HG03103 (cell line): ENCODE data around the gene MAB21L4.

Experiments
- ATAC-seq: cut with Tn5 transposase; IDR thresholded peaks from one replicate; pipeline ENCODE4 v1.9.1; 2021; ENCODE audit warnings: low read depth; ENCODE audit not compliant: unreplicated experiment

The MAB21L4 gene

DNA sequence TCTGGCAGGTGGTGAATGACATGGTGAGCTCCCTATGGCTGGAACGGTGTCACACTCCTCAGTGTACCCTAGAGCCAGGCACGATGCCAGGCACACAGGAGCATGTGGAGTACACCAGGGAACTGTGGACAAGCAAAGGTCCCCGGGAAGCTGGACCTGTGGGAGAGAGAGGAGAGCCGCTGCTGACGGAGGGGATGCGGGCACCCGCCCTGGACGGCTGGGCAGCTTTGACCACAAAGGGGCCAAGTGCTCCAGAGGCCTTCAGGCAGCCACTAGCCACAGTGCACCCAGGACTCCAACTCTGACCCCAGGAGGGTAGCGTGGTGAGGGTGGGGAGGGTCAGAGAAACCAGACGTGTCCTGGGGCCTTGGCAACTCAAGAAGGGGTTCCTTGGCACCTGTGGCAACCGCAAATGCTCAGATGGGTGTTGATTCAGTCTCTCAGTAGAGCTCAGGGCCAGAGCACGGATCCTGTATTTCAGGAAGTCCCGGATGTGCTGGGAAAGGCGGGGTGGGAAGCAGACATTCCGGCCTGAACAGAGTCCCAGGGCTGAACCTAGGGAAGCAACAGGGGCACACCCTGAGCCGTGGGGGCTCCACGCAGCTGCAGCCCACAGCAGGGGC is 2.3 kb upstream of the MAB21L4 start:
- no peak for ATAC-seq

DNA sequence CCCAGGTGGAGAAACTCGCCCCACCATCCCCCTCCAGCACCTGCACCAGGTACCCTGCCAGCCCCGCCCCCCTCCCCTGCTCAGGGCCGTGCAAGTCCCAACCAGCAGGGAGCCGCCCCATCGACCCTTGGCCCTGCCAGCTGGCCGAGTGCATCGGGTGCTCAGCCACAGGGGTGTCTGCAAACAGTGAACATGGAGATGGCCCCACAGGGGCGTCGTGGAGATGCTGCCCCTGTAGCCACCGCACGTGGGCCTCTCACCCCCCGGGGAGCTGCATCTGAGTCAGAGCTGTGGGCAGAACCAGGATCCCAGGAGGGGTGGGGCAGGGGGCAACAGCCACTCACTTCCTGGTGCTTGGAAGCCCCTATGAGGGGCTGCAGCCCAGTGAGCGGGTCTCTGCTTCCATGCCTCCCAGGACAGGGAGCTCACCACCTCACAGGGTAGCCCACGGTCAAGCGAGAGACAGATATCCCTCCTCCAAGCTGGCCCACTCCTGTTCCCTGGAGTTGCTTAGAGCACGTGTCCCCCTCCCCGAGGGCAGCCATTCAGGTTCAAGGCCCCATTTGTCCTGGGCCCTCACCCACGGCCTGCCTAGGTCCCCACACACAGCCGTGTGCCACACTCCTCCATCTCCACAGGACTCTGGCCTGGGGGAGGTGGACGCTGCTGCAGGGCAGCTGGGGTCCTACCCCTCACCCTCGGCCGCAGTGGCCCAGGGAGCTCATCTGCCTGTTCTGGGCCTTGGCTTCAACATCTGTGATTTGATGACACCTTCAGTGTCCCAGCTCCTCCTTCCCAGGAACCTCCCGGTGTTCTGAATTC is 1.1 kb upstream of the MAB21L4 start:
- ATAC-seq, result no peak

DNA sequence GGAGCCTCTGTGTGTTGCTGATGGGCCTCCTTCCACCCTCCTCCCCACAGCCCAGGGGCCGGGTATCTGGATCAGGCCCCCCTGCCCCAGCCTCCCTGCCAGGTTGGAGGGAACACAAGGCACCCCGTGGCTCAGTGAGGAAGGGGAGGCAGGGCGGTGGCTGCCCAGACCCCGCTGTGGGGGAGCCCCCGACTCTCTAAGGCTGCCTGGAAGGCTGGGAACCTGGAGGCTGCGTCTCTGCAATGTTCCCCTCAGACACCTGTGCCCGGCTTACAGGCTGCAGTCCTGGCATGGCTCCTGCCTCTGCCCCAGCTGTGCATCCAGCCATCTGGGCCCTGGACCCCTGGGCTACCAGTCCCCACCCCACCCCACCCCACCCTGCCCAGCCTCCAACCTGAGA is 438 bp upstream of the MAB21L4 start:
- no peak for ATAC-seq

DNA sequence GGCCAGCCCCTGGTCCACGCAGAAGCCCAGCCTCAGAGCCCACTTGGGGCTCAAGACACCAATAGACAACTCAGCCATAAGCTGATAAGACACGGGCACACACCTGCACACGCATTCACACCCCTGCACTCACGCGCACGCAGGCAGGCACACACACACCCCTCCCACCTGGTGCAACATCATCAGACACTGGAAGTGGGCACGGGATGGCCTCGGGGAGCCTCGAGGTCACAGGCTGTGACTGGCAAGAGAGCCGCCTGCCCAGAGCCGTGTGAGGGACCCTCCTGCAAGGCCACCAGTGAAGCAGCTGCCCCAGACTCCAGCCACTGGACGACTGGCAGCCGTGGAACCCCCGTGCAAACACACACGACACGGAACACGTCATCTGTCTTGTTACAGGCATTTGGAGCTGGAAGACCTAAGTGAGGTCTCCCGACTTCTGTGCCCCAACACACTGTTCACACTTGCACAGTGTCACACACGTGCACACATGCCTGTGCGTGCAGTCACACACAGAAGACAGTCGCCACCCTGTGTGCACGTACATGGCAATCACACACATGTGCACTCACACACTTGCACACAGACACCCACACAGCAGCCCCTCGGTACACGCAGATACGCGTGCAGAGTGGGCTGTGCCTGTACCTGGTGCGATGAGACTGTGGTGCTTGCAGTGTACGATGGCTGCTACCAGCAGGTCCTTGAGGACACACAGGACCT is 959 bp downstream of the MAB21L4 start:
- ATAC-seq, result no peak

DNA sequence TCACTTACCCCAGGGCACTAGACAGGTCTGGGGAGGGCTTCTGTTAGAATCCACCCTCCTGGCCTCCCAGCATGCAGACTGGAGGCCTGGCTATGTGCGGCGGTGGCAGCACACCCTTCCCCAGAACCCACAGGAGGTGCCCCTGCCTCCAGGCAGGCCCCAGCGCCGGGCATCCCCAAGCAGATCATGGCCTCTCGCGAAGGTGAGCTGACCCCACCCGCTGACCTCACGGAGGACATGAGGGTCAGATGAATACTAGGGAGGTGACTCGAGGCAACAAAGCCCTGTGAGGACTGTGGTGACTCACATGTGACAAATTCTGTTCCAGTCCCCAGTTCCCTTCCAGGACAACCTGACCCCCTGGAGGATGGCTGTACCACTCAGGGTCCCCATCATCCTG is 1.9 kb downstream of the MAB21L4 start:
- ATAC-seq, result no peak

DNA sequence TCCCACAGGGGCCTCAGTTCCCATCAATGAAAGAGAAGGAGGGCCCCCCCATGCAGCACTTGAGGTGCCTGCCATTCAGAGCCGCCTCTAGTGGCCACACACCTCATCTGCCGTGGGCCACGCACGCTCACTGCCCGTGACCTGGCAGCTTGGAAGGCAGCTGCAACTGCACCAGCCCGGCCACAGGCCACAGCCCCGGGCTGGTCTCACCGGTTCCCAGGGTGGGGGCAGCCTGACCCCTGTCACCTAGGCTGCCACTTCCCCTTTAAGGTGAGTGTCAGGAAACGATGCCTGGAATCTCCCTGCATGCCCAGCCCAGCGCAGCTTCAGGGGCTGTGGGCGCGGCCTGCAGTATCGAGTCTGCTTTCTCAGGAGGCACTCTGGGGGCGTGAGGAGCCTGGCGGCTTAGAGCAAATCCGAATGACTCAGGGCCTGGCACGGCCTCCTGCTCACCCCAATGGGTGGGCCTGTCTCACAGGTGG is 2.6 kb downstream of the MAB21L4 start:
- no peak for ATAC-seq

DNA sequence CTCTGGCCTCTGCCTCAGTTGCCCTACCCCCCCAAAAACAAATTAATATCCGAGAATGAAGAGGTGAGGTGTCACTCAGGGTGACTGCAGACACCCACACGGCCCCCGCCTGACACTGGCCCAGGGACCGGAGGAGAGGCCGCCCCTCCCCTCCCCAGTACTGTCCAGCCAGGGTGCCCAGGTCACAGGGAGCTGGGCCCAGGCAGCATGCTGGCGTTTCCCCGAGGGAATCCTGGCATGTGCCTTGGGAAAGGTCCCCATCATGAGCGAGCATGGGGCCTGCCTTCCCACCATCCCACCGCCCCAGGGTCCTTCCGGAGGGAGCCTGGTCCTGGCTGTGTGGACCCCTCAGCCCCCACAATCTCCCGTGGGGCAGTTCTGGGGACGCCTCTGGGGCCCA is 3.0 kb downstream of the MAB21L4 start:
- no peak for ATAC-seq

DNA sequence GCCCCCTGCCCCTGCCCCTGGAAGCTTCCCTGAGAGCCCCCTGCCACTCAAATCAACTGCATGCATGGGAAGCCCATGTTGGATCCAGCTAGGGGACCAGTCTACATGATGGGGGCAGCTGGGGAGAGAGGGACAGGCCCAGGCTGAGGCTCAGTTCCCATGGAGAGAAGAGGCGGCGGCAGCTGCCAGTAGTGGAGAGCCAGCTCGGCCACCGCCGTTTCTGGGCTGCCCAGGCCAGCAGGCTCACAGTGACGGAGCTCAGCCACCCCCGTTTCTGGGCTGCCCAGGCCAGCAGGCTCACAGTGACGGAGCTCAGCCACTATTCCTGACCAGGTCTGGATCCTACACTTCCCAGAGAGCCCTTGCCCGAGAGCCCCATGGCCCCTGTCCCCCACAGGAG is 3.6 kb downstream of the MAB21L4 start:
- no peak for ATAC-seq

DNA sequence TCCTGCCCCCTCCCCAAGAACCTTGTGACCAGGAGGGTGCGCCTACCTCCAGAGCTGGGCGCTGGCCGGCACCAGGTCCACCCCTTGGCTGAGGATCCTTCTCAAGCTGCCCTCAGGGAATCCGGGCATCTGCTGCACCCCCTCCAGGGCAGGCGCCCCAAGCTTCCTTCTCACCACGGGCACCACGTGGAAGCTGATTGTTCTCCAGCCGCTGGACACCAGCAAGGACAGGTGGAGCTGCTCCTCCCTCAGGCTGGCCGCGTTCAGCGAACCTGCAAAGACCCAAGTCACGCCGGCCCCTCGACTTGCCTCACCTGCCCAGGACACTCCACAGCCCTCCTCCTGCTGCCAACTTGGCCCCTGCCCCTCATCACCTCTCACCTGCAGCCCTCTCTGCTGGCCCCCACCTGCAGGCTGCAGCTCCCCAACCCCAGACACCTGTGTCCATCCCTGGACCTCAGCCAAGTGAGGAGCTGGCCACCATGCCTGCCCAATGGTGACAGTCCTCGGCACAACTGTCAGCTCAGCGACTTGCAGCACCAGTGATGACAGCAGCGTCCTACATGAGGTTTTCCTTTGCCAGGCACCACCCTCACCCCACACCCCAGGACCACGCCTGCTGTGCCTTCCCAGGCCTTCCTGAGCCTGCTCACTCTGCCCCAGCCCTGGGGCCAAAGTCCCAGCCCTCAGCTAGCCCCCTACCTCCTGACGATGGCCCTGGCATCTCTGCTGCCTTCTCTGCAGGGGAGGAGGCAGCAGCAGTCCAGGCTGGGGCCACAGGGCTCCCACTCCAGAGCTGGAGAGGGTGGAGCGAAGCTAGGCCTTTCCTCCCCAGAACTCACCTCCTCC is 4.2 kb downstream of the MAB21L4 start:
- no peak for ATAC-seq

DNA sequence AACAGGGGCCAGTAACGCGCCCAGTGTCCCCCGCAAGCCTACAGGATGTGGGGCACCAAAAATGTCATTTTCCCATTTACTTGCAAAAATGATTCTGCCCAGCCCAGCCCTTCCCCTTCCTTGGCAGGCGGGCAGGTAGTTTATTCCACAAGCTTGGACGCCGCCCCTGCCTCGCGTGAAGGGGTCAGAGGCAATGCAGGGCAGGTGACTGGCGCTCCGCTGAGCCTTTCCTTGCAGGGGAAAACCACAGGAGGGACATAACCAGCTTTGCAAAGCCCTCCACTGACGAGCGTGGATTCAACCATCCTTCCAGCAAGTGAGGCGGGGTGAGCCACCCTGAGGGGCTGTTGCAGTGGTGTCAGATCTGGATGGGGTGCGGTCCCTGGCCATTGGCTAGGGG is 5.3 kb downstream of the MAB21L4 start:
- ATAC-seq, result no peak

DNA sequence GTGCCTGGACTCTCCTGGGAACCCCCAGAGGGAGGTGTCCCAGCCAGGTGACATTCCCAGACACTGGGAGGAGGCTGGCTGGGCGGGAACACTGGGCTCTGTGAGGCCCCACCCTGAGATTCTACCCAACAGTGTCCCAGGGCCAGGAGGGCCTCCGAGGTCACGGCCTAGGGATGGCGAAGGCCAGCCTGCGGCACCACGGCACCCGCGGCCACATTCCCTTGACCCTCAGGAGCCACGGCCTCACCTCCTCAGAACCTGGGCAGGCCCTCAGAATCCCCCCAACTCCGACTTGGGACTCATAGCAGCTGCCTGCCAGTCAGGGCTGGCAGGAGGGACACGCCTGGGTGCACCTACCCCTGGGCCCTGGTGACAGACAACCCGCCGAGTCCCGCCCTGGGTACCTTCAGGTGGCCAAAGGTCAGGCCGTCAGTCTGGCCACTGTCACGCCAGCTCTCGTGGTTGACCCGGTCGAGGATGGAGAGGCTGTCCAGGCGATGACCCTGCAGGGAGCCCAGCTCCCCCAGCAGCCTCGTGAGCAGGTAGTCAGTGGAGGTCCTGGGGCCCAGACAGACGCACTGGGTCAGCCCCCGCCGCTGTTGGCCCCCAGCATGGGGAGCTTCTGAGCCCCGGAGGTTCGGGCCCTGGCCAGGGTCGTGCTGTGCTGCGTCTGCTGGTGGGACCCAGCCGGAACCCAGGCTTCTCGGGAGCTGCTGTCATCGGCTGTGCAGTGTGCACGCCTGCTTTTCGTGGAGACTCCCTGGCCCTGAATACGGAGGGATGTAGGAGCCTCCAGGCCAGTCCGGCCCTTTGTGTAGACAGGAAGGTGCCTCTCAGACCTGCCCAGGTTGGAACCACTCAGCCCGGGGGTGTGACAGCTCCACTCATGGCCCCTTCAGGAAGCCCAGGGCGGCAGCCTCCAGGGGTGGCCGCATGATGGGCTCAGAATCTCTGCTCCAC is 6.1 kb downstream of the MAB21L4 start:
- no peak for ATAC-seq

DNA sequence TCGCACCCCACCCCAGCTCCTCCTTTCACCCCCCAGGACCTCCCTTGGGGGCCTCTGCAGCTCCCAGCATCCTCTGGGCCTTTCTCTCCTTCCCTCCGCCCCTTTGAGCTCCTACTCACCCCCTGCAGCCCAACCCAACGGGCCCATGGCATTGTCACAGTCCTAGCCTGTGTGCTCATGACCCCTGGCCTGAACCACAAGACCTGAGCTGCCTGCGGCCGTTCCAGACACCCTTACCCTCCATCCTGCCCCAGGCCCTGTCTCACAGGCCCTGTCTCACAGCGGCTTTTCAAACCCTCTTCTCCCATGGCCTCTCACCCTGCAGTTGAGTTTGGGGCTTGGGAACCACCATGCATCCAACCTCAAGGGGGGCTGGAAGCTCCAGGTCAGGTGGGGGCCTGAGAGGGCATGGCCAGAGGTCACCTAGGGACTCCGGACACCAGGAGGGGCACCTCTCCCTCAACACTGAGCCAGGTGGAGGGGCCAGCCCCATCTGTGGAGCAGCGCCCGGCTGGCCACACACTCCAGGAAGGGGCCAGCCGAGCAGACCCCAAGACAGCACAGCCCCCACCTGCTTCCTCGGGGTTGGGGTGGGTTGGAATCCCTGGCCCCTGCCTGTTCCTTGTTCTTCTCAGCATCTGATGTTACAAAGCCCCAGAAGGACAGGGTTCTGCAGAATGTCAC is 6.9 kb downstream of the MAB21L4 start:
- ATAC-seq, result no peak

DNA sequence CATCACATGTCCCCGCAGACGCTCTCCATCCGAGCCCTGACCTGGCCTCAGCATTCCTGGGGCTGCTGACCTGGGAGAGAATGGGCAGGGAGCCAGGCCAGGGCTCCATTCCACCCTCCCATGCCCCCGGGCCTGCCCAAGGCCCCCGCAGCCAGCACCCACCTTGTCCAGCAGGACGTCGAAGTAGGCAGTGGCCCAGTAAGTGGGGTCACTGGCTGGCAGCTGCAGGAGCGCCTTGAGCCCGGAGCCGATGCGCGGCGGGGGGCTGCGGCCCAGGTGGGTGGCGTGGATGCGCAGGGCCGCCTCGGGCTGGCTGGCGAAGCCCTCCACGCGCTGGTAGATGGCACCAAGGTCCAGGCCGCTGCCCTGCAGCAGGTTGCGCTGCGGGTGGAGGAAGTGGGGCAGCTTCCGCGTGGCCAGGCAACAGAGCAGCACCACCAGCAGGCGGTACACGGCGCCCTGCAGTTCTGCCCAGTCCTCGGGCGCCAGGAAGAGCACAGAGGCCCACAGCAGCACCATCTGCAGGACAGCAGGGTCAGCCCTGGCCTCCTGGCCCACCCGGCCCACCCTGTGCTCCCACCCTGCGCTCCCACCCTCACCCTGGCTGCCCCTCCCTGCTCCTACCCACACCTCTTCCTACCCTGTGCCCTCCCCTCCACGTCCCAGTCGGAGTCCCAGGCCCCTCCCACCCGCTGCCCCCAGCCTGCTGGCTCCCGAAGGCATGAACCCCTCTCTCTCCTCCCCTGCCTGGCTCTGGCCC is 7.6 kb downstream of the MAB21L4 start:
- ATAC-seq, result no peak

DNA sequence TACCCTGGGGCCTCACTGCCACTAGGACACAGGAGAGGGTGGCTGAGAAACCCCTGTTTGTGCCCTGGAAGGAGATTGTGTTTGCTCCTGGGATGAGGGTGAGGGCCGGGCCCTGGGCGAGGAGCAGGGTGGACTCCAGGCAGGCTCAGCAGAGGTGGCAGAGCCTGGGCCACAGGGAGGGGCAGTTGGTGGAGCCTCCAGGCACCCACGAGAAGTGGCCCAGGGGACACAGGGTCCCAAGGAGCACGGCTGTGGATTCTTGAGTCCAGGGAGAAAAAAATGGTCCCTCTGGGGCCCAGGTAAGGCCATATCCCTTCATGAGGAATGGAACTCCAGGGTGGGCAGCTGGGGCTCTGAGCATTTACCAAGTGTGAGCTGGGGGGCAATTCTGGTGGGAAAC is 8.3 kb downstream of the MAB21L4 start:
- no peak for ATAC-seq

DNA sequence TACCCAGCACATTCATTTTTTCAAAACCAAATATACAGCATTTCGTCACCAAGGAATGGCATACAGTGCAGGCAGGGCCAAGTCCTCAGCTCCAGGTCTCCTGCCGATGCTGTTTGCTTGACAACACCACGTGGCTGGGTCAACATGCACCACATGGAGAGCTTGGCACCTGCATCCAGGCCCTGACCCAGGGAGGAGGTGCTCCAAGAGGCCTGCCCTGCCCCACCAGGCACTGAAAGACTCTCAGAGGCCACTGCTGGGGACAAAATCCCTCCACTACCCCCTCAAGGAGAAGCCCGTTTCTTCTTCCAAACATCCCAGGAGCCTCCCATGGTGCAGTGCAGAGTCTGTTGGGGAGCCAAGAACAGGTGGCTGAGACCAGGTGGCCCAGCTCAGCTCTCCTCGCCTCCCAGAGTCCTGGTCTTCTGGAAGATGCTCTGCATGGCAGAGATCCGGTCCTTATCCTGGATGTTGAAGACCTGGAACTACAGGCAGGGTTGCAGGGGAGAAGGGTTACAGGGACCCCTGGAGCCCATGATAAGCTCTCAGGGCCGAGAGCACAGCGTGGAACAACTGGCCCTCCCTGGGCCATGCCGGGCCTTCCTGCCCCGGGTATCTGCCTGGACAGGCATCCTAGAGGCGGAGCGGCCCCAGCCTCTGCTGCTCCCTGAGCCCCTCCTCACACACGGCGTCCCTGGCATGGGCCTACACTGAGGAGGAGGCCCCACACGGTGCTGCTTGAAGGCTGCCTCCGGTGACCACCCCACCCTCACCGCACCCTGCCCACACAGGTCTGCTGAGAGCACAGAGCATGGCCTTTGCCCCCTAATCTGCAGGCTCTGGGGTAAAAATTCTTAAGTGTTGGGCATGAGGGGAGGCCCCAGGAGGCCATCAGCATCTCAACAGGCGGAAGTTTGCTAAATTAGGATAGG is 9.0 kb downstream of the MAB21L4 start:
- ATAC-seq, result no peak

DNA sequence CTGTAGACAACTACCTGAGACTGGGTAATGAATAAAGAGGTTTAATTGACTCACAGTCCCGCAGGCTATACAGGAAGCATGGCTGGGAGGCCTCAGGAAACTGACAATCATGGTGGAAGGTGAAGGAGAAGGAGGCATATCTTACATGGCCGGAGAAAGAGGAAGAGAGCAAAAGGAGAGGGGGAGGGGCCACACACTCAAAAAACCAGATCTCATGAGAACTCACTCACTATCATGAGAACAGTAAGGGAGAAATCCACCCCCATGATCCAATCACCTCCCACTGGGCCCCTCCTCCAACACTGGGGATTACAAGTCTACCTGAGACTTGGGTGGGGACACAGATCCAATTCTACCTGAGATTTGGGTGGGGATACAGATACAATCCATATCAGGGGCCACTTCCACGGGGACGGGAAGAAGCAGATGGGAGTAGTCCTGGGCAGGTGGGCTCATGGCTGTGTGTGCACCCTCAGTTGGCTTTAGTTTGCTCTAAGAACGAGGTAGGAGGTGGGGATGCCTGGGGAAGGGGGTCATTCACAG is 9.9 kb downstream of the MAB21L4 start:
- ATAC-seq, result no peak

DNA sequence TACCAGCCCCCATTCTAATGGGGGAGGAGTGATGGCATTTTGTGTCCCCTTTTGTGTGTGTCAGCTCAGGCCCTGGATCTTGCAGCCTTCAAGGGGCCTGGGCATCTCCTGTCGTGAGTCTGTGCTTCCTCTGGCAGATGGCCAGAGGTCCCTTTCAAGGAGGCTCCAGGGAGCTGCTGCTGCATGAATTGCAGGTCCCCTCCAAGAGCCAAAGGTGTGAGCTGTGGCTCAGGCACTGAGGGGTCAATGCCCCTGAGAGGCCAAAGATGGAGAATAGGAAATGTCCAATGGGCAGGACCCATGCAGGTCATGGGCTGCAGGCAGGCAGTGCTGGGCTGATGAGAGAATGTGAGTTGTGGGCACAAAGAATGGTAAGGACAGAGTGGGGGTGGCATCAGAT is 10.4 kb downstream of the MAB21L4 start:
- no peak for ATAC-seq
